HFFc6 (cell line): ENCODE results near the gene GAS7. TPM values are rescaled to one million over a fixed set of nuclear protein-coding genes. Genes with fewer than 3 reads are reported as not detected.

ENCODE experiments used
- DNase-seq: peaks from one replicate; pipeline ENCODE4 v3.0.0-alpha.2; 2018
- H3K27ac Mint-ChIP-seq: 2 replicates; pipeline ENCODE4 v1.8.0; 2020; ENCODE audit warnings: mild to moderate bottlenecking, mixed read lengths
- H3K27me3 Mint-ChIP-seq: 2 replicates; pipeline ENCODE4 v1.8.0; 2021; ENCODE audit warnings: mild to moderate bottlenecking, moderate library complexity, mixed read lengths; ENCODE audit not compliant: insufficient read depth
- H3K36me3 Mint-ChIP-seq: 2 replicates; pipeline ENCODE4 v1.8.0; 2021; ENCODE audit warnings: low read depth, mixed read lengths
- H3K4me1 Mint-ChIP-seq: 2 replicates; pipeline ENCODE4 v1.8.0; 2020; ENCODE audit warnings: low read depth, mixed read lengths
- H3K4me3 Mint-ChIP-seq: 2 replicates; pipeline ENCODE4 v1.8.0; 2020; ENCODE audit warnings: mild to moderate bottlenecking, moderate library complexity, mixed read lengths
- H3K9me3 Mint-ChIP-seq: 2 replicates; pipeline ENCODE4 v1.8.0; 2020; ENCODE audit warnings: mild to moderate bottlenecking, mixed read lengths
- CTCF ChIP-seq: fragments of 200-600 bp; sonication (generic); IDR thresholded peaks from 2 replicates; pipeline ENCODE4 v1.5.0; 2021; ENCODE audit warnings: antibody characterized with exemption, mild to moderate bottlenecking
- long read RNA-seq: library from polyadenylated mRNA; unstranded; transcript quantifications from one replicate; pipeline ENCODE4 v2.0.0, GENCODE V29; 2019
- total RNA-seq, 6 experiments: library from RNA; stranded (reverse); fragmentation: NEBNext Ultra II Directional; extraction: Animal tissue kit (Norgen Biotek cat#: 25700); gene quantifications; 2 replicates in 1 of 6; 3 replicates in 5 of 6; pipeline ENCODE4 v1.2.3, GENCODE V29; 2021

The GAS7 gene
- total RNA-seq = 1 to 10 TPM; 1.4 to 7.4 (median 3.1) TPM
- long read RNA-seq, partial matches to known transcripts = 0 of 2 reads
- long read RNA-seq, other reads (novel, unspliced or antisense) = 2 of 2 reads

- no peak for TF ChIP-seq CTCF
- Mint-ChIP-seq H3K27ac (peak within 1 kb of the TSS; percentile 7; the same call in 1 of the 2 replicates), H3K4me1 (peaks cover 12% of the 10 kb centered on the region; the same call in 1 of the 2 replicates), H3K36me3 (peaks cover 11% of the 10 kb centered on the region; the same call in 1 of the 2 replicates), H3K9me3 (peaks cover 14% of the 10 kb centered on the region), H3K4me3 (peak within 1 kb of the TSS; percentile 77), H3K27me3 (peaks cover 20% of the 10 kb centered on the region)
- DNase-seq = no peak
Observed at GRCh38 chr17:10198509-10199249, at the start of gene GAS7. Gene GAS7, minus strand, starts transcription at chr17:10198606.

- Mint-ChIP-seq H3K36me3 (0 out of 2 replicates have a peak, but pooled peaks cover 9% of the 10 kb centered on the region), H3K9me3 (no peaks in the 10 kb centered on the region), H3K4me3 (no peak overlapping the region), H3K27me3 (peaks cover 5% of the 10 kb centered on the region; the same call in 1 of the 2 replicates), H3K4me1 (peaks cover 8% of the 10 kb centered on the region; the same call in 1 of the 2 replicates), H3K27ac (no peak overlapping the region)
- no peak for DNase-seq
- no peak for TF ChIP-seq CTCF
Observed at GRCh38 chr17:10247810-10248209, 49.4 kb upstream of the GAS7 start.

GRCh38 chr17:10243883-10244844 is 45.8 kb upstream of the GAS7 start:
- Mint-ChIP-seq H3K27ac (no peak overlapping the region), H3K4me1 (peaks cover 8% of the 10 kb centered on the region; the same call in 1 of the 2 replicates), H3K36me3 (0 out of 2 replicates have a peak, but pooled peaks cover 9% of the 10 kb centered on the region), H3K9me3 (no peaks in the 10 kb centered on the region), H3K4me3 (no peak overlapping the region), H3K27me3 (peaks cover 6% of the 10 kb centered on the region; the same call in 1 of the 2 replicates)
- no peak for TF ChIP-seq CTCF
- peak; percentile 70 for DNase-seq

GRCh38 chr17:10241781-10242180 is 43.4 kb upstream of the GAS7 start:
- no peak for TF ChIP-seq CTCF
- Mint-ChIP-seq H3K4me3 (no peak overlapping the region), H3K9me3 (no peaks in the 10 kb centered on the region), H3K36me3 (no peaks in the 10 kb centered on the region), H3K4me1 (peaks cover 8% of the 10 kb centered on the region; the same call in 1 of the 2 replicates), H3K27ac (no peak overlapping the region), H3K27me3 (peaks cover 8% of the 10 kb centered on the region)
- no peak for DNase-seq

GRCh38 chr17:10238661-10239060 is 40.3 kb upstream of the GAS7 start:
- Mint-ChIP-seq H3K27me3 (peaks cover 13% of the 10 kb centered on the region), H3K36me3 (no peaks in the 10 kb centered on the region), H3K9me3 (no peaks in the 10 kb centered on the region), H3K4me3 (no peak overlapping the region), H3K27ac (no peak overlapping the region), H3K4me1 (no peaks in the 10 kb centered on the region)
- TF ChIP-seq CTCF = no peak
- no peak for DNase-seq
